ENCODE results near the gene RHOT2.

DNA sequence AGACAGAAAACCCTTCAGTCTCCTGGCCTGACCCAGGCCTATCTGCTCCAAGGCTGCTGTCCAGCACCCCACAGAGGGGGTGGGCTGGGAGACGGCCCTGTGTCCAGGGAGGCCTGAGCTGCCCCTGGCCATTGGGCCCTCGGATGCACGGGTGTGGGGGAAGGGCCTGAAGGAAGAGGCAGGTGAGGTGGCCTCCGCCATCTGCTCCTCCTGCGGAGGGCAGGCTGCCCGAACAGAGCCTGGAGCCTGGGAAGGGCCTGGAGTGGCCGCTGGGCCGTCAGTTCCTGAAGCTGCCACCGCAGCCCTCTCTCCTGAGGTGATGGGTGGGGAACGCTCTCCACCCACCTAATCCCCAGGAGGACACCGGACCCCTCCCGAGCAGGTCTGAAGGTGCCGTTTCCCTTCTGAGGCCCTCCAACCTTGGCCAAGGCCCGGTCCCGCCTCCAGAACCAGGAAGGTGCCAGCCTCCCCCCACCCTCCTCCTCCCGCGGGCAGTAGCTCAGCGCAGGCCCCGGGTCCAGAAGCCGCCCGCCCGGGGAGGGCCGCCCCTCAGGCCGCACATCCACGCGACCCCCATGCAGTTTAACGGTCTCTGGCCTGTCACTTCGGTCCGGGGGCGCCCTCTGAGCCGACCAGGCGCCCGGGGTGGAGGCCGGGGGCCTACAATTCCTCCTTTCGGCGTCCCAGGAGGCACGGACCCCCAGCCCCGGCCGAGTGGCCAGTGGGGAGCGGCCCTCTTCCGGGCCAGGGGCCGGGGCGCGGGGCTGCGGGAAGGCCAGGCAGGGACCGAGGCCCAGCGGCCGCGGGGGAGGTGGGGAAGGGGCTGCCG is 36.8 kb downstream of the RHOT2 start:
- TF ChIP-seq, protein P1, sequence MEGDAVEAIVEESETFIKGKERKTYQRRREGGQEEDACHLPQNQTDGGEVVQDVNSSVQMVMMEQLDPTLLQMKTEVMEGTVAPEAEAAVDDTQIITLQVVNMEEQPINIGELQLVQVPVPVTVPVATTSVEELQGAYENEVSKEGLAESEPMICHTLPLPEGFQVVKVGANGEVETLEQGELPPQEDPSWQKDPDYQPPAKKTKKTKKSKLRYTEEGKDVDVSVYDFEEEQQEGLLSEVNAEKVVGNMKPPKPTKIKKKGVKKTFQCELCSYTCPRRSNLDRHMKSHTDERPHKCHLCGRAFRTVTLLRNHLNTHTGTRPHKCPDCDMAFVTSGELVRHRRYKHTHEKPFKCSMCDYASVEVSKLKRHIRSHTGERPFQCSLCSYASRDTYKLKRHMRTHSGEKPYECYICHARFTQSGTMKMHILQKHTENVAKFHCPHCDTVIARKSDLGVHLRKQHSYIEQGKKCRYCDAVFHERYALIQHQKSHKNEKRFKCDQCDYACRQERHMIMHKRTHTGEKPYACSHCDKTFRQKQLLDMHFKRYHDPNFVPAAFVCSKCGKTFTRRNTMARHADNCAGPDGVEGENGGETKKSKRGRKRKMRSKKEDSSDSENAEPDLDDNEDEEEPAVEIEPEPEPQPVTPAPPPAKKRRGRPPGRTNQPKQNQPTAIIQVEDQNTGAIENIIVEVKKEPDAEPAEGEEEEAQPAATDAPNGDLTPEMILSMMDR (IDR thresholded peaks at IDR 0.05; ENCODE audit: insufficient read depth, low read depth, low read length): no peak
- peak; percentile 26 for TF ChIP-seq EZH2 (IDR thresholded peaks at IDR 0.05; ENCODE audit: insufficient read depth, low read length)
